Testis (tissue), 3 donors: ENCODE measurements around the gene SEPTIN8. TPM values are rescaled to one million over a fixed set of nuclear protein-coding genes. Genes with fewer than 3 reads are reported as not detected.

Experiments
- DNase-seq: peaks from one replicate; pipeline ENCODE4 v3.0.0-alpha.2; 2019
- H3K27ac ChIP-seq, 2 donors: fragments of 200-600 bp; sonication (generic); one replicate each; pipeline ENCODE4 v1.5.1; 2019
- H3K27me3 ChIP-seq: fragments of 200-600 bp; sonication (generic); one replicate; pipeline ENCODE4 v1.5.1; 2019
- H3K36me3 ChIP-seq: fragments of 200-600 bp; sonication (generic); one replicate; pipeline ENCODE4 v1.5.1; 2017; ENCODE audit warnings: low read depth; ENCODE audit errors: missing control alignments
- H3K4me1 ChIP-seq: fragments of 200-600 bp; sonication (generic); one replicate; pipeline ENCODE4 v1.5.1; 2019
- H3K4me3 ChIP-seq, 2 donors: fragments of 200-600 bp; sonication (generic); one replicate each; pipeline ENCODE4 v1.5.1; 2017 to 2019
- H3K9me3 ChIP-seq: fragments of 200-600 bp; sonication (generic); one replicate; pipeline ENCODE4 v1.5.1; 2017
- CTCF ChIP-seq, 3 experiments: fragments of 450-650 bp in 2 of 3; fragments of 200-600 bp in 1 of 3; sonication (generic) in 1 of 3; IDR thresholded peaks; one replicate each; pipeline ENCODE4 v1.5.1; 2016 to 2019; ENCODE audit warnings: antibody characterized with exemption in 3 of 3, mild to moderate bottlenecking in 2 of 3, moderate library complexity in 1 of 3
- POLR2A ChIP-seq: fragments of 450-650 bp; IDR thresholded peaks from one replicate; pipeline ENCODE4 v1.6.1; 2017; ENCODE audit warnings: antibody characterized with exemption, mild to moderate bottlenecking, moderate library complexity
- WGBS, 2 donors: methylation state at CpG; one replicate each; pipeline ENCODE4 v1.1.5; 2018; 5-methylcytosine and 5-hydroxymethylcytosine counted together
- intact Hi-C: fragments of 100-400 bp; cut with DNase I; formaldehyde crosslinking; loops from one replicate; pipeline ENCODE4 v1.15.1; 2023; ENCODE audit warnings: low total_unique reads
- polyA plus RNA-seq: library from polyadenylated mRNA; stranded (reverse); fragments of 350-450 nt; fragmentation: Illumina TruSeq; extraction: RNeasy Lipid Tissue Mini Kit (QIAGEN cat#74804); gene quantifications from one replicate; pipeline ENCODE4 v1.2.3, GENCODE V29; 2014; ENCODE audit warnings: low read depth, low replicate concordance; ENCODE audit not compliant: insufficient read depth
- total RNA-seq, 2 donors: library from RNA; depleted of rRNA; stranded (reverse); fragments of >200 nt; gene quantifications; one replicate each; pipeline ENCODE4 v1.2.3, GENCODE V29; 2016

The SEPTIN8 gene
- total and polyA plus RNA-seq, 3 donors from 2014 or later = 12.4 to 16.4 (median 13.9) TPM

GRCh38 chr5:132729896-132730295 is 47.1 kb downstream of the SEPTIN8 start:
- Histone ChIP-seq H3K4me3 (no peak overlapping the region), H3K4me1 (no peaks in the 10 kb centered on the region), H3K36me3 (no peaks in the 10 kb centered on the region), H3K9me3 (no peaks in the 10 kb centered on the region), H3K27ac (no peak overlapping the region), H3K27me3 (no peaks in the 10 kb centered on the region)
- TF ChIP-seq CTCF (IDR thresholded peaks at IDR 0.05) (no peak), POLR2A (no peak)
- intact Hi-C loops = no loop called here
- WGBS, 2 donors = 90 to 98% methylated on average over 10 of the region's 10 CpGs
- DNase-seq = no peak

- Histone ChIP-seq H3K27me3 (no peaks in the 10 kb centered on the region), H3K36me3 (no peaks in the 10 kb centered on the region), H3K4me1 (no peaks in the 10 kb centered on the region), H3K4me3 (no peak overlapping the region), H3K9me3 (no peaks in the 10 kb centered on the region), H3K27ac (no peak overlapping the region)
- intact Hi-C loops = no loop called here
- 96 to 98% methylated on average over 2 of the region's 2 CpGs for WGBS, 2 donors
- TF ChIP-seq CTCF (IDR thresholded peaks at IDR 0.05) (no peak), POLR2A (no peak)
- DNase-seq = no peak
Observed at GRCh38 chr5:132725745-132726144, 51.3 kb downstream of the SEPTIN8 start.

GRCh38 chr5:132718544-132719312 is 58.3 kb downstream of the SEPTIN8 start:
- intact Hi-C loops = no loop called here
- no peaks in the 10 kb centered on the region for H3K27me3 ChIP-seq
- DNase-seq = no peak

GRCh38 chr5:132714456-132715307 is 62.4 kb downstream of the SEPTIN8 start:
- intact Hi-C loops = no loop called here
- TF ChIP-seq CTCF (IDR thresholded peaks at IDR 0.05) (peak in 2 of 3 experiments; percentile 25 to 56), POLR2A (no peak)
- DNase-seq = no peak
- WGBS, 2 donors = 60 to 65% methylated on average over 11 of the region's 11 CpGs
- Histone ChIP-seq H3K27ac (no peak overlapping the region), H3K4me1 (no peaks in the 10 kb centered on the region), H3K36me3 (no peaks in the 10 kb centered on the region), H3K4me3 (no peak overlapping the region), H3K27me3 (no peaks in the 10 kb centered on the region), H3K9me3 (no peaks in the 10 kb centered on the region)

More at GRCh38 chr5:132718544-132719312, 58.3 kb downstream of the SEPTIN8 start:
- Histone ChIP-seq H3K4me3 (no peak overlapping the region), H3K9me3 (no peaks in the 10 kb centered on the region), H3K27ac (no peak overlapping the region), H3K36me3 (no peaks in the 10 kb centered on the region), H3K4me1 (no peaks in the 10 kb centered on the region)
- no peak for TF ChIP-seq CTCF (IDR thresholded peaks at IDR 0.05)
- TF ChIP-seq POLR2A = no peak
- 89 to 96% methylated on average over 5 of the region's 5 CpGs for WGBS, 2 donors
